ENCODE measurements around the gene TMEM30A.

TMEM30A gene

GRCh38 chr6:75261299-75261698 lies 23.3 kb downstream of the TMEM30A start:
- no peak for DNase-seq

- DNase-seq, result no peak
Measured at GRCh38 chr6:75257343-75258087, 27.1 kb downstream of the TMEM30A start.

- no peak for DNase-seq
Measured at GRCh38 chr6:75250552-75250951, 34.0 kb downstream of the TMEM30A start.

GRCh38 chr6:75249837-75250236 lies 34.8 kb downstream of the TMEM30A start:
- DNase-seq, result no peak

GRCh38 chr6:75246386-75246785 lies 38.2 kb downstream of the TMEM30A start:
- no peak for DNase-seq

GRCh38 chr6:75244063-75244584 lies 40.5 kb downstream of the TMEM30A start:
- peak; percentile 35 for DNase-seq

GRCh38 chr6:75243333-75244062 lies 41.1 kb downstream of the TMEM30A start, which contains the start of gene COX7A2:
Gene COX7A2 (minus strand): TSS chr6:75243801. CDS start chr6:75243734, 67 bp downstream.
- peak; percentile 95 for DNase-seq

GRCh38 chr6:75236630-75237029 lies 48.0 kb downstream of the TMEM30A start:
- DNase-seq, result no peak

GRCh38 chr6:75235271-75235670 lies 49.3 kb downstream of the TMEM30A start:
- no peak for DNase-seq

- DNase-seq, result no peak
Measured at GRCh38 chr6:75234126-75234865, 50.3 kb downstream of the TMEM30A start.

- DNase-seq, result no peak
Measured at GRCh38 chr6:75233092-75233615, 51.4 kb downstream of the TMEM30A start.

- DNase-seq, result no peak
Measured at GRCh38 chr6:75230484-75231325, 53.9 kb downstream of the TMEM30A start.

- DNase-seq, result no peak
Measured at GRCh38 chr6:75224303-75224926, 60.2 kb downstream of the TMEM30A start.

- DNase-seq, result no peak
Measured at GRCh38 chr6:75223428-75223827, 61.2 kb downstream of the TMEM30A start.

- DNase-seq, result no peak
Measured at GRCh38 chr6:75222261-75222660, 62.3 kb downstream of the TMEM30A start.

GRCh38 chr6:75221116-75221515 lies 63.5 kb downstream of the TMEM30A start:
- DNase-seq, result no peak

GRCh38 chr6:75220357-75220756 lies 64.2 kb downstream of the TMEM30A start:
- DNase-seq, result no peak

- no peak for DNase-seq
Measured at GRCh38 chr6:75219263-75219662, 65.3 kb downstream of the TMEM30A start.

GRCh38 chr6:75217193-75217592 lies 67.4 kb downstream of the TMEM30A start:
- no peak for DNase-seq

- no peak for DNase-seq
Measured at GRCh38 chr6:75215291-75215690, 69.3 kb downstream of the TMEM30A start.

- DNase-seq, result no peak
Measured at GRCh38 chr6:75213732-75214131, 70.9 kb downstream of the TMEM30A start.

- DNase-seq, result no peak
Measured at GRCh38 chr6:75213112-75213511, 71.5 kb downstream of the TMEM30A start.
